ENCODE measurements around the gene NXPH2. TPM values are rescaled to one million over a fixed set of nuclear protein-coding genes. Genes with fewer than 3 reads are reported as not detected.
A peak's percentile ranks its signal among the peaks of the same experiment; 100 is the strongest.

The NXPH2 gene
- total RNA-seq, 1 experiment from 2014 or later: 1.8 TPM

DNA sequence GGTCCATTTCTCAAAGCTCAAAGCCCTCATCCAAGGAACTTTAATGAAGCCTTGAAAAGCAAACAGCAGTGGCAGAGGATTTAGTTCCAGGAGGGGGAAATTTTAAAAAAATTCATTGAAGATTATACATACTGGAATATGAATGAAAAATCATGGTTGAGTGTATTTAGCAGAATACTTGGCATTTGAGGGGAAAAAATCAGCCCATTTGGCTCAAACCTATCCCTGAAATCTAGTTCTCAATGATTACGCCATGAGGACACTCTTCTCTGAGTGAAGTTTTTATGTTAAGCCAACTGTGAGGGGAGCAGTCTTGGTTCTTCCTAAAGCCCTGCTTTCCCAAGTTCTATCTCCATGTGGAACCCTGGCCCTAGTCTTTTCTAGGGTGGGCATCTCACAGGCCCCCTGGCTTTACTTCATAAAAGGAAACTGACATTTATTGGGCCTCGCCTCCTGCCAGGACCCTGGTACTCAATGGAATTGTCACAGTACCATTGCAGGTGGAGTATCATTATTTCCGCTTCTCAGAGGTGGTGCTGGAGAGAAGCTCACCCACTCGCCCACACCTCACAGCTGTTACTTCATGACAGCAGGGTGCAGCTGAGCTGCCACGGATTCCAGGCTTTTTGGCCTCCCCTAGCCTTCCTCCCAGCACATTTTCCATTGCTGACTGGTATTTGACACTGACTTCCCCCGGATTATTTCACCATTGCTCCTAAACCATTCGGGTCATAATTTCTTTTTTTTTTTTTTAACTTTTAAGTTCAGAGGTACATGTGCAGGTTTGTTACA lies 56.8 kb downstream of the NXPH2 start:
- no peak overlapping the region for H2AFZ ChIP-seq (ENCODE audit: low read length)
- TF ChIP-seq, protein P1, sequence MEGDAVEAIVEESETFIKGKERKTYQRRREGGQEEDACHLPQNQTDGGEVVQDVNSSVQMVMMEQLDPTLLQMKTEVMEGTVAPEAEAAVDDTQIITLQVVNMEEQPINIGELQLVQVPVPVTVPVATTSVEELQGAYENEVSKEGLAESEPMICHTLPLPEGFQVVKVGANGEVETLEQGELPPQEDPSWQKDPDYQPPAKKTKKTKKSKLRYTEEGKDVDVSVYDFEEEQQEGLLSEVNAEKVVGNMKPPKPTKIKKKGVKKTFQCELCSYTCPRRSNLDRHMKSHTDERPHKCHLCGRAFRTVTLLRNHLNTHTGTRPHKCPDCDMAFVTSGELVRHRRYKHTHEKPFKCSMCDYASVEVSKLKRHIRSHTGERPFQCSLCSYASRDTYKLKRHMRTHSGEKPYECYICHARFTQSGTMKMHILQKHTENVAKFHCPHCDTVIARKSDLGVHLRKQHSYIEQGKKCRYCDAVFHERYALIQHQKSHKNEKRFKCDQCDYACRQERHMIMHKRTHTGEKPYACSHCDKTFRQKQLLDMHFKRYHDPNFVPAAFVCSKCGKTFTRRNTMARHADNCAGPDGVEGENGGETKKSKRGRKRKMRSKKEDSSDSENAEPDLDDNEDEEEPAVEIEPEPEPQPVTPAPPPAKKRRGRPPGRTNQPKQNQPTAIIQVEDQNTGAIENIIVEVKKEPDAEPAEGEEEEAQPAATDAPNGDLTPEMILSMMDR (conservative IDR thresholded peaks at IDR 0.05): no peak
- no peak overlapping the region for H4K8ac ChIP-seq (replicated peaks; ENCODE audit: insufficient read length, low read depth, low read length)
- H4K91ac ChIP-seq (ENCODE audit: insufficient read length, low read depth, low read length): no peak overlapping the region
- no peak overlapping the region for H2AK5ac ChIP-seq (ENCODE audit: insufficient read length, low read length)
- no peaks in the 10 kb centered on the region for H3K9me3 Mint-ChIP-seq
- no peak overlapping the region for H4K5ac ChIP-seq (ENCODE audit: insufficient read length, low read depth, low read length)
- H3K27ac Mint-ChIP-seq: peak overlapping the region in 1 of 3 experiments; percentile 32; a peak in 1 of 7 replicates
- H3K56ac ChIP-seq (ENCODE audit: insufficient read length, low read depth, low read length): no peak overlapping the region
- no peak overlapping the region for H3T11ph ChIP-seq (ENCODE audit: low read length)
- H3K27me3 ChIP-seq (ENCODE audit: insufficient read depth, low read length): no peaks in the 10 kb centered on the region
- H3K9ac ChIP-seq (ENCODE audit: extremely low read depth, insufficient read length, low read length): no peak overlapping the region
- no CpG with 5 or more reads among the region's 7 CpGs for WGBS (ENCODE audit: extremely low coverage, insufficient read length, low lambda C conversion rate)
- H3K9me3 ChIP-seq (ENCODE audit: control insufficient read depth, low read depth, low read length): no peaks in the 10 kb centered on the region
- no peak overlapping the region for H3K4ac ChIP-seq (ENCODE audit: low read depth, low read length)
- H2BK20ac ChIP-seq (ENCODE audit: low read depth, low read length, poor library complexity, severe bottlenecking): no peak overlapping the region
- H3K27me3 Mint-ChIP-seq (ENCODE audit: low read depth): no peaks in the 10 kb centered on the region
- H3K79me2 ChIP-seq (ENCODE audit: insufficient read depth, low read length): no peaks in the 10 kb centered on the region
- no peak for DNase-seq
- H2BK15ac ChIP-seq (ENCODE audit: low read depth, low read length): no peak overlapping the region
- no peak overlapping the region for H3K23ac ChIP-seq (ENCODE audit: insufficient read length, low read depth, low read length)
- no peak overlapping the region for H2BK12ac ChIP-seq (ENCODE audit: insufficient read length, low read depth, low read length)
- H3K18ac ChIP-seq (ENCODE audit: insufficient read length, low read depth, low read length): no peak overlapping the region
- H3K4me1 Mint-ChIP-seq: peaks cover 26 to 47% of the 10 kb centered on the region in 2 experiments
- no peak overlapping the region for H3K4me2 ChIP-seq (ENCODE audit: insufficient read depth, insufficient read length, low read length)
- no peak overlapping the region for H3K4me3 Mint-ChIP-seq
- no peaks in the 10 kb centered on the region for H4K20me1 ChIP-seq (ENCODE audit: control insufficient read depth, insufficient read depth, insufficient read length)
- H3K36me3 Mint-ChIP-seq (ENCODE audit: insufficient read depth in 1 of 3, low read depth in 3 of 3): peaks cover 0 to 5% (median 0%) of the 10 kb centered on the region in 3 experiments; a peak in 1 of 7 replicates
- no peaks in the 10 kb centered on the region for H3K79me1 ChIP-seq (ENCODE audit: insufficient read depth, low read depth, low read length, poor library complexity, severe bottlenecking)
- H3K4me1 ChIP-seq (ENCODE audit: insufficient read depth, low read length): 0 out of 2 replicates have a peak, but pooled peaks cover 2% of the 10 kb centered on the region
- no peaks in the 10 kb centered on the region for H3K23me2 ChIP-seq (ENCODE audit: insufficient read length, low read depth, low read length, poor library complexity, severe bottlenecking)
- H2BK120ac ChIP-seq (ENCODE audit: low read depth, low read length, poor library complexity, severe bottlenecking): no peak overlapping the region
- no peak overlapping the region for H3K14ac ChIP-seq (ENCODE audit: insufficient read depth, low read length)
- no peak overlapping the region for H2BK5ac ChIP-seq (ENCODE audit: insufficient read length, low read length)
- H3K27ac ChIP-seq (ENCODE audit: insufficient read length, low read depth, low read length): no peak overlapping the region
